Liver (tissue), 9 donors: ENCODE data around the gene ATP2B3. TPM values are rescaled to one million over a fixed set of nuclear protein-coding genes. Genes with fewer than 3 reads are reported as not detected.

Experiments used
- DNase-seq: peaks from one replicate; pipeline ENCODE4 v3.0.0-alpha.2; 2017; ENCODE audit warnings: low spot score
- H3K27ac ChIP-seq, 2 donors: one replicate each; pipeline ENCODE4 v1.7.0; 2013; ENCODE audit warnings: inconsistent platforms in 2 of 2, low read length in 2 of 2, control low read depth in 1 of 2, low read depth in 1 of 2, mild to moderate bottlenecking in 1 of 2
- H3K27me3 ChIP-seq, 4 donors: one replicate each; pipeline versions ENCODE4 v1.6.1 to v1.7.0; 2013; ENCODE audit warnings: low read length in 3 of 4, inconsistent platforms in 1 of 4, mild to moderate bottlenecking in 1 of 4, moderate library complexity in 1 of 4; ENCODE audit not compliant: control insufficient read depth in 4 of 4, insufficient read depth in 4 of 4
- H3K36me3 ChIP-seq, 4 donors: one replicate each; pipeline versions ENCODE4 v1.6.1 to v1.7.0; 2013; ENCODE audit warnings: low read length in 3 of 4, mild to moderate bottlenecking in 3 of 4, low read depth in 1 of 4, moderate library complexity in 1 of 4; ENCODE audit not compliant: control insufficient read depth in 4 of 4, insufficient read depth in 3 of 4
- H3K4me1 ChIP-seq, 4 donors: one replicate each; pipeline versions ENCODE4 v1.6.1 to v1.7.0; 2013; ENCODE audit warnings: low read length in 3 of 4, mild to moderate bottlenecking in 3 of 4, moderate library complexity in 1 of 4; ENCODE audit not compliant: control insufficient read depth in 4 of 4, insufficient read depth in 4 of 4
- H3K4me3 ChIP-seq, 3 donors: one replicate each; pipeline versions ENCODE4 v1.6.1 to v1.7.0; 2013; ENCODE audit warnings: low read length in 3 of 3, control low read depth in 1 of 3, low read depth in 1 of 3, mild to moderate bottlenecking in 1 of 3
- H3K9ac ChIP-seq, 2 donors: one replicate each; pipeline ENCODE4 v1.7.0; 2013; ENCODE audit warnings: low read length in 2 of 2, mild to moderate bottlenecking in 2 of 2, moderate library complexity in 2 of 2, control low read depth in 1 of 2, low read depth in 1 of 2
- H3K9me3 ChIP-seq, 4 donors: one replicate each; pipeline versions ENCODE4 v1.6.1 to v1.7.0; 2013; ENCODE audit warnings: low read length in 3 of 4; ENCODE audit not compliant: control insufficient read depth in 4 of 4
- EGR1 ChIP-seq, 2 donors: IDR thresholded peaks; 2 replicates each; pipeline ENCODE4 v1.6.1; 2016 to 2018; ENCODE audit warnings: antibody characterized with exemption in 2 of 2, low read depth in 2 of 2
- FOXA1 ChIP-seq: IDR thresholded peaks from 2 replicates; pipeline ENCODE4 v1.6.1; 2016; ENCODE audit warnings: antibody characterized with exemption
- FOXA2 ChIP-seq: IDR thresholded peaks from 2 replicates; pipeline ENCODE4 v1.6.1; 2016; ENCODE audit warnings: antibody characterized with exemption
- GABPA ChIP-seq, 2 donors: IDR thresholded peaks in 1 of 2; conservative IDR thresholded peaks in 1 of 2; 2 replicates each; pipeline ENCODE4 v1.6.1; 2016; ENCODE audit warnings: antibody characterized with exemption in 2 of 2, mild to moderate bottlenecking in 1 of 2, moderate library complexity in 1 of 2
- HNF4A ChIP-seq, 2 donors: conservative IDR thresholded peaks; 2 replicates each; pipeline ENCODE4 v1.6.1; 2016; ENCODE audit warnings: antibody characterized with exemption in 2 of 2, mild to moderate bottlenecking in 2 of 2
- HNF4G ChIP-seq: IDR thresholded peaks from 2 replicates; pipeline ENCODE4 v1.6.1; 2016; ENCODE audit warnings: antibody characterized with exemption
- JUND ChIP-seq, 2 donors: IDR thresholded peaks; 2 replicates each; pipeline ENCODE4 v1.6.1; 2016; ENCODE audit warnings: antibody characterized with exemption in 2 of 2
- RAD21 ChIP-seq, 2 donors: IDR thresholded peaks; 2 replicates each; pipeline ENCODE4 v1.6.1; 2016; ENCODE audit warnings: antibody characterized with exemption in 2 of 2, mild to moderate bottlenecking in 2 of 2
- RXRA ChIP-seq, 2 donors: IDR thresholded peaks; 2 replicates each; pipeline ENCODE4 v1.6.1; 2017 to 2018; ENCODE audit warnings: antibody characterized with exemption in 2 of 2, mild to moderate bottlenecking in 1 of 2
- SP1 ChIP-seq: IDR thresholded peaks from 2 replicates; pipeline ENCODE4 v1.6.1; 2018; ENCODE audit warnings: antibody characterized with exemption, mild to moderate bottlenecking
- YY1 ChIP-seq: IDR thresholded peaks from 2 replicates; pipeline ENCODE4 v1.6.1; 2016; ENCODE audit warnings: antibody characterized with exemption, mild to moderate bottlenecking
- WGBS: extraction: QIAGEN DNeasy Blood & Tissue Kit; methylation state at CpG from one replicate; pipeline ENCODE4 v1.1.7; 2013; 5-methylcytosine and 5-hydroxymethylcytosine counted together
- polyA plus RNA-seq, 2 donors: library from polyadenylated mRNA; stranded (reverse) in 1 of 2; unstranded in 1 of 2; fragments of 200-250 nt in 1 of 2; fragments of >200 nt in 1 of 2; fragmentation: Nextera tagmentation in 1 of 2; extraction: Ambion mirVana in 1 of 2; gene quantifications; one replicate each; pipeline versions ENCODE4 v1.2.1 to v1.2.3, GENCODE V29; 2013 to 2015
- total RNA-seq, 2 donors: library from RNA; depleted of rRNA; stranded (reverse); fragments of >200 nt; gene quantifications; one replicate each; pipeline ENCODE4 v1.2.3, GENCODE V29; 2014
- TF ChIP-seq, protein P1 (sequence below): IDR thresholded peaks from 2 replicates; pipeline ENCODE4 v1.6.1; 2016; ENCODE audit warnings: antibody characterized with exemption
- TF ChIP-seq, protein P2 (sequence below): IDR thresholded peaks from 2 replicates; pipeline ENCODE4 v1.6.1; 2016; ENCODE audit warnings: antibody characterized with exemption, mild to moderate bottlenecking
- TF ChIP-seq, protein P3 (sequence below): IDR thresholded peaks from 2 replicates; pipeline ENCODE4 v1.6.1; 2016; ENCODE audit warnings: antibody characterized with exemption
- TF ChIP-seq, protein P4 (sequence below): fragments of 150-350 bp; IDR thresholded peaks from 2 replicates; pipeline ENCODE4 v1.5.1; 2017; ENCODE audit warnings: improper control_type of control experiment, low read depth, low read length; ENCODE audit not compliant: missing input control
- TF ChIP-seq, protein P5 (sequence below): IDR thresholded peaks from 2 replicates; pipeline ENCODE4 v1.6.1; 2016; ENCODE audit warnings: antibody characterized with exemption
- donor health status: healthy.
- donor health status: healthy.
- donor health status: healthy.
- donor health status: healthy.
- donor health status: healthy.

ATP2B3 gene
- total and polyA plus RNA-seq, 4 donors, result not detected

DNA sequence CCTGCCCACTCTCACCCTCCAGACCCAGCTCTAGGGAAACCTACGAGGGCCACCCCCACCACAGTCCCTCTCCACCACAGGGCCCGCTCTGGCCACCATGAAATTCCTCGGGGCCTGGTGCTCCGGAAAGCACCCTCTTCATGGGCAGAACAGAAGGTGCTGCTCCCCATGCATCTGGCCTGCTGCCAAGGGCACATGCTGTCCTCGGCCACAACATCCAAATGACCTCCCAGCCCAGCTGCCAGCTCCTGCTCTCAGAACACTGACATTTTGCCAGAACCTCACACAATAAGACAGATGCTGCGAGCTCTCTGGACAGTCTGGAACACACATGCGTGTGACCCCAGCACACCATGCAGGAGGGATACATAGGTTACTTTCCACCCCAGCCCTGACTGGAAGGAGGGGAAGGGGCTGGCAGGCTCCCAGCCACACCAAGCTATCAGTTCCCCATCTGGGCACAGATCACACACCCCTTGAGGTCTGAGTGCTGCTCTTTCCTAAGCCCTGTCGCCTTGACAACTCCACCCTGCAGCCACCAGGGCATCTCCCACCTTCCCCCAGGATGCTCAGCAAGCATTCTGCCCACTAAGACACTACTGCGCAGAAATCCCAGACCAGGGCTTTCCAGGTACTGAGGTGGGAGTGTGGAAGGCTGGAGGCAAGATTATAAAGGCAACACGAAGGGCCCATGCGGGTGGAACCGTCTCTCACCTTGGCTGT is 75.7 kb downstream of the ATP2B3 start:
- 77% methylated on average over 12 of the region's 12 CpGs for WGBS
- Histone ChIP-seq H3K4me1 (peaks cover 0 to 9% (median 3%) of the 10 kb centered on the region in 4 donors), H3K4me3 (no peak overlapping the region), H3K9me3 (no peaks in the 10 kb centered on the region), H3K36me3 (peaks cover 0 to 16% (median 6%) of the 10 kb centered on the region in 4 donors), H3K27me3 (no peaks in the 10 kb centered on the region), H3K27ac (no peak overlapping the region), H3K9ac (no peak overlapping the region)
- TF ChIP-seq YY1 (no peak), JUND (IDR thresholded peaks at IDR 0.05) (no peak), HNF4A (conservative IDR thresholded peaks at IDR 0.05) (no peak), SP1 (no peak), EGR1 (IDR thresholded peaks at IDR 0.05; ENCODE audit: low read depth in 2 of 2) (no peak), GABPA (IDR thresholded peaks at IDR 0.05 in 1 of 2, conservative IDR thresholded peaks at IDR 0.05 in 1 of 2) (no peak), FOXA2 (no peak), RXRA (IDR thresholded peaks at IDR 0.05) (no peak), HNF4G (no peak), RAD21 (IDR thresholded peaks at IDR 0.05) (no peak), FOXA1 (no peak)
- TF ChIP-seq, protein P1, sequence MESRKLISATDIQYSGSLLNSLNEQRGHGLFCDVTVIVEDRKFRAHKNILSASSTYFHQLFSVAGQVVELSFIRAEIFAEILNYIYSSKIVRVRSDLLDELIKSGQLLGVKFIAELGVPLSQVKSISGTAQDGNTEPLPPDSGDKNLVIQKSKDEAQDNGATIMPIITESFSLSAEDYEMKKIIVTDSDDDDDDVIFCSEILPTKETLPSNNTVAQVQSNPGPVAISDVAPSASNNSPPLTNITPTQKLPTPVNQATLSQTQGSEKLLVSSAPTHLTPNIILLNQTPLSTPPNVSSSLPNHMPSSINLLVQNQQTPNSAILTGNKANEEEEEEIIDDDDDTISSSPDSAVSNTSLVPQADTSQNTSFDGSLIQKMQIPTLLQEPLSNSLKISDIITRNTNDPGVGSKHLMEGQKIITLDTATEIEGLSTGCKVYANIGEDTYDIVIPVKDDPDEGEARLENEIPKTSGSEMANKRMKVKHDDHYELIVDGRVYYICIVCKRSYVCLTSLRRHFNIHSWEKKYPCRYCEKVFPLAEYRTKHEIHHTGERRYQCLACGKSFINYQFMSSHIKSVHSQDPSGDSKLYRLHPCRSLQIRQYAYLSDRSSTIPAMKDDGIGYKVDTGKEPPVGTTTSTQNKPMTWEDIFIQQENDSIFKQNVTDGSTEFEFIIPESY, result no peak
- TF ChIP-seq, protein P2, sequence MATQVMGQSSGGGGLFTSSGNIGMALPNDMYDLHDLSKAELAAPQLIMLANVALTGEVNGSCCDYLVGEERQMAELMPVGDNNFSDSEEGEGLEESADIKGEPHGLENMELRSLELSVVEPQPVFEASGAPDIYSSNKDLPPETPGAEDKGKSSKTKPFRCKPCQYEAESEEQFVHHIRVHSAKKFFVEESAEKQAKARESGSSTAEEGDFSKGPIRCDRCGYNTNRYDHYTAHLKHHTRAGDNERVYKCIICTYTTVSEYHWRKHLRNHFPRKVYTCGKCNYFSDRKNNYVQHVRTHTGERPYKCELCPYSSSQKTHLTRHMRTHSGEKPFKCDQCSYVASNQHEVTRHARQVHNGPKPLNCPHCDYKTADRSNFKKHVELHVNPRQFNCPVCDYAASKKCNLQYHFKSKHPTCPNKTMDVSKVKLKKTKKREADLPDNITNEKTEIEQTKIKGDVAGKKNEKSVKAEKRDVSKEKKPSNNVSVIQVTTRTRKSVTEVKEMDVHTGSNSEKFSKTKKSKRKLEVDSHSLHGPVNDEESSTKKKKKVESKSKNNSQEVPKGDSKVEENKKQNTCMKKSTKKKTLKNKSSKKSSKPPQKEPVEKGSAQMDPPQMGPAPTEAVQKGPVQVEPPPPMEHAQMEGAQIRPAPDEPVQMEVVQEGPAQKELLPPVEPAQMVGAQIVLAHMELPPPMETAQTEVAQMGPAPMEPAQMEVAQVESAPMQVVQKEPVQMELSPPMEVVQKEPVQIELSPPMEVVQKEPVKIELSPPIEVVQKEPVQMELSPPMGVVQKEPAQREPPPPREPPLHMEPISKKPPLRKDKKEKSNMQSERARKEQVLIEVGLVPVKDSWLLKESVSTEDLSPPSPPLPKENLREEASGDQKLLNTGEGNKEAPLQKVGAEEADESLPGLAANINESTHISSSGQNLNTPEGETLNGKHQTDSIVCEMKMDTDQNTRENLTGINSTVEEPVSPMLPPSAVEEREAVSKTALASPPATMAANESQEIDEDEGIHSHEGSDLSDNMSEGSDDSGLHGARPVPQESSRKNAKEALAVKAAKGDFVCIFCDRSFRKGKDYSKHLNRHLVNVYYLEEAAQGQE, result no peak
- TF ChIP-seq, protein P3, sequence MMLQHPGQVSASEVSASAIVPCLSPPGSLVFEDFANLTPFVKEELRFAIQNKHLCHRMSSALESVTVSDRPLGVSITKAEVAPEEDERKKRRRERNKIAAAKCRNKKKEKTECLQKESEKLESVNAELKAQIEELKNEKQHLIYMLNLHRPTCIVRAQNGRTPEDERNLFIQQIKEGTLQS, result no peak
- TF ChIP-seq, protein P4, sequence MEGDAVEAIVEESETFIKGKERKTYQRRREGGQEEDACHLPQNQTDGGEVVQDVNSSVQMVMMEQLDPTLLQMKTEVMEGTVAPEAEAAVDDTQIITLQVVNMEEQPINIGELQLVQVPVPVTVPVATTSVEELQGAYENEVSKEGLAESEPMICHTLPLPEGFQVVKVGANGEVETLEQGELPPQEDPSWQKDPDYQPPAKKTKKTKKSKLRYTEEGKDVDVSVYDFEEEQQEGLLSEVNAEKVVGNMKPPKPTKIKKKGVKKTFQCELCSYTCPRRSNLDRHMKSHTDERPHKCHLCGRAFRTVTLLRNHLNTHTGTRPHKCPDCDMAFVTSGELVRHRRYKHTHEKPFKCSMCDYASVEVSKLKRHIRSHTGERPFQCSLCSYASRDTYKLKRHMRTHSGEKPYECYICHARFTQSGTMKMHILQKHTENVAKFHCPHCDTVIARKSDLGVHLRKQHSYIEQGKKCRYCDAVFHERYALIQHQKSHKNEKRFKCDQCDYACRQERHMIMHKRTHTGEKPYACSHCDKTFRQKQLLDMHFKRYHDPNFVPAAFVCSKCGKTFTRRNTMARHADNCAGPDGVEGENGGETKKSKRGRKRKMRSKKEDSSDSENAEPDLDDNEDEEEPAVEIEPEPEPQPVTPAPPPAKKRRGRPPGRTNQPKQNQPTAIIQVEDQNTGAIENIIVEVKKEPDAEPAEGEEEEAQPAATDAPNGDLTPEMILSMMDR, result no peak
- TF ChIP-seq, protein P5, sequence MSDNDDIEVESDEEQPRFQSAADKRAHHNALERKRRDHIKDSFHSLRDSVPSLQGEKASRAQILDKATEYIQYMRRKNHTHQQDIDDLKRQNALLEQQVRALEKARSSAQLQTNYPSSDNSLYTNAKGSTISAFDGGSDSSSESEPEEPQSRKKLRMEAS, result no peak
- no peak for DNase-seq
